Naive thymus-derived CD8-positive, alpha-beta T cell (primary cell): ENCODE results near the gene SPOUT1. TPM values are rescaled to one million over a fixed set of nuclear protein-coding genes. Genes with fewer than 3 reads are reported as not detected.
"Not testable (repeated sequence)": the region's sequence is repeated elsewhere in the genome, so short reads cannot be mapped to it uniquely, and the experiment has no call there.

Experiments used
- ATAC-seq, 2 donors: fragments of 150-1000 bp; cut with Tn5 transposase in 1 of 2; sonication (Bioruptor Pico), chemical (Tn5 transposase) in 1 of 2; 1 replicate in 1 of 2; 2 replicates in 1 of 2; pipeline ENCODE4 v1.10.0; 2021; ENCODE audit warnings: mild to moderate bottlenecking in 2 of 2, moderate library complexity in 2 of 2
- POLR2A ChIA-PET: fragments of 350-600 bp; sonication (Branson Sonifier 250); formaldehyde crosslinking; loops from one replicate; lab custom pipeline; 2021; ENCODE audit warnings: antibody characterized with exemption; lab: Charles Lee
- DNase-seq, 10 donors: peaks; one replicate each; pipeline versions ENCODE4 v3.0.0 to v3.0.0-alpha.2; 2020 to 2022
- H3K27ac Mint-ChIP-seq, 10 donors: one replicate each; pipeline ENCODE4 v1.8.0; 2020 to 2022; ENCODE audit warnings: mild to moderate bottlenecking in 10 of 10, mixed read lengths in 10 of 10, moderate library complexity in 4 of 10, inconsistent platforms in 1 of 10
- H3K27me3 Mint-ChIP-seq, 5 donors: one replicate each; pipeline ENCODE4 v1.8.0; 2021 to 2022; ENCODE audit warnings: mixed read lengths in 5 of 5
- H3K36me3 Mint-ChIP-seq, 3 donors: one replicate each; pipeline ENCODE4 v1.8.0; 2020 to 2022; ENCODE audit warnings: mixed read lengths in 3 of 3, mild to moderate bottlenecking in 2 of 3, inconsistent platforms in 1 of 3
- H3K4me1 Mint-ChIP-seq, 4 donors: one replicate each; pipeline ENCODE4 v1.8.0; 2021 to 2022; ENCODE audit warnings: mixed read lengths in 4 of 4
- H3K4me3 Mint-ChIP-seq, 10 donors: one replicate each; pipeline ENCODE4 v1.8.0; 2020 to 2022; ENCODE audit warnings: mild to moderate bottlenecking in 10 of 10, mixed read lengths in 10 of 10, moderate library complexity in 6 of 10, inconsistent platforms in 1 of 10
- H3K9me3 Mint-ChIP-seq, 9 donors: one replicate each; pipeline ENCODE4 v1.8.0; 2020 to 2022; ENCODE audit warnings: mixed read lengths in 9 of 9, mild to moderate bottlenecking in 3 of 9, inconsistent platforms in 1 of 9, moderate library complexity in 1 of 9
- polyA plus RNA-seq, 3 donors: library from polyadenylated mRNA; unstranded; fragments of 300-500 nt; fragmentation: Illumina TruSeq; gene quantifications; one replicate each; pipeline ENCODE4 v1.2.3, GENCODE V29; 2021
- total RNA-seq, 8 experiments: library from RNA in 2 of 8; stranded (reverse) in 2 of 8; gene quantifications; one replicate each; pipeline ENCODE4 v1.2.3 and lab custom pipeline; 2021 to 2026

The SPOUT1 gene
- total and polyA plus RNA-seq, 5 experiments from 2014 or later = 46.7 to 67.1 (median 55.6) TPM

DNA sequence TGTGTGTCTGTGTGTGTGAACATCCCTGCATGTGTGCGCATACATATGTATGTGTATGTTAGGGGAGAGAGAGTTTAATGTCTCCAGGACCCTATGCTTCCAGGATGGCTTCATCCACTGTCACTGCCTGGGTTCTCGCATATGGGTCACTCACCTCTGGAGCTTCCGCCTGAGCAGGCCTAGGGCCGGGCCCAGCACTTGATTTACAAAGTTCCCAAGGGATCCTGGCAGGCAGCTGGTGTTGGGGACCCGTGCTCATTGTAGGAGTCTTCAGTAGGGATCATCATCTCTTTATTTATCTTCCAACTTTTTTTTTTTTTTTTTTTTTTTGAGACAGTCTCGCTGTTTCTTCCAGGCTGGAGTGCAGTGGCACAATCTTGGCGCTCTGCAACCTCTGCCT lies 29.5 kb downstream of the SPOUT1 start:
- Mint-ChIP-seq H3K4me1 (no peaks in the 10 kb centered on the region), H3K27ac (peak overlapping the region in 1 of 10 donors; percentile 52), H3K36me3 (peaks cover 0 to 89% (median 11%) of the 10 kb centered on the region in 3 donors), H3K9me3 (no peaks in the 10 kb centered on the region), H3K4me3 (no peak overlapping the region), H3K27me3 (no peaks in the 10 kb centered on the region)
- no peak for ATAC-seq
- POLR2A ChIA-PET = no interaction called here
- DNase-seq = no peak

DNA sequence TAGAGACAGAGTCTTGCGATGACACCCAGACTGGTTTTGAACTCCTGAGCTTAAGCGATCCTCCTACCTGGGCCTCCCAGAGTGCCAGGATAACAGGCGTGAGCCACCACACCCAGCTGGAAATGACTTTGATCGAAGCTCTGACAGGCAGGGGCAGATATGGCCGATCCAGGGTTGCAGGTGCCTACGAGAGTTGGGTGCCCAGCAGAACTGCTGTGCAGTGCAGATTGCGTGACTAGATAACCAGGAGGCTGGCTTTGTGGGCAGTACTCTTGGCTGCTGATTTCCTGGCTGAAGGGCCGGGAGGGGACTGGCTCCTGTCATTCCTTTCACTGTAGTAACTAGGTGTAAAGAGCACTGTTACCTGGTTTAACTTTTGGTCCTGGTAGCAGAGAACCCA lies 30.7 kb downstream of the SPOUT1 start:
- peaks cover 0 to 2% (median 1%) of the 10 kb centered on the region in 4 donors for H3K4me1 Mint-ChIP-seq
- ATAC-seq (no peak), DNase-seq (no peak)
- H3K36me3 Mint-ChIP-seq = peaks cover 0 to 91% (median 11%) of the 10 kb centered on the region in 3 donors
- H3K4me3 Mint-ChIP-seq = no peak overlapping the region
- no peaks in the 10 kb centered on the region for H3K27me3 Mint-ChIP-seq
- no peak overlapping the region for H3K27ac Mint-ChIP-seq
- no peaks in the 10 kb centered on the region for H3K9me3 Mint-ChIP-seq
- POLR2A ChIA-PET = no interaction called here

DNA sequence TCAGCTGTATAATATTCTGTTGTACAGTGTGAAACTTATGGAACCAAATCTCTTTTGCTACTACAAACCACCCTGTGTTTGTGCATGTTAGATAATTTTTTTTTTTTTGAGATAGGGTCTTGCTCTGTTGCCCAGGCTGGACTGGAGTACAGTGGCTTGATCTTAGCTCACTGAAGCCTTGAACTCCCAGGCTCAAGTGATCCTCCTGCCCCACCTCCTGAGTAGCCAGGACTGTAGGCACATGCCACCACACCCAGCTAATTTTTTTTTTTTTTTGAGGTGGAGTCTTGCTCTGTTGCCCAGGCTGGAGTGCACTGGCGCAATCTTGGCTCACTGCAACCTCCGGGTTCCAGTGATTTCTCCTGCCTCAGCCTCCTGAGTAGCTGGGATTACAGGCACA lies 34.6 kb downstream of the SPOUT1 start:
- not testable (repeated sequence) for H3K27me3 Mint-ChIP-seq
- POLR2A ChIA-PET = interaction anchor here (0.7 kb wide), 2 partner anchors 106 to 331 kb away, joined by 3 to 4 read pairs; partner anchors contain the start of gene SET
- peaks cover 0 to 88% (median 6%) of the 10 kb centered on the region in 3 donors for H3K36me3 Mint-ChIP-seq

DNA sequence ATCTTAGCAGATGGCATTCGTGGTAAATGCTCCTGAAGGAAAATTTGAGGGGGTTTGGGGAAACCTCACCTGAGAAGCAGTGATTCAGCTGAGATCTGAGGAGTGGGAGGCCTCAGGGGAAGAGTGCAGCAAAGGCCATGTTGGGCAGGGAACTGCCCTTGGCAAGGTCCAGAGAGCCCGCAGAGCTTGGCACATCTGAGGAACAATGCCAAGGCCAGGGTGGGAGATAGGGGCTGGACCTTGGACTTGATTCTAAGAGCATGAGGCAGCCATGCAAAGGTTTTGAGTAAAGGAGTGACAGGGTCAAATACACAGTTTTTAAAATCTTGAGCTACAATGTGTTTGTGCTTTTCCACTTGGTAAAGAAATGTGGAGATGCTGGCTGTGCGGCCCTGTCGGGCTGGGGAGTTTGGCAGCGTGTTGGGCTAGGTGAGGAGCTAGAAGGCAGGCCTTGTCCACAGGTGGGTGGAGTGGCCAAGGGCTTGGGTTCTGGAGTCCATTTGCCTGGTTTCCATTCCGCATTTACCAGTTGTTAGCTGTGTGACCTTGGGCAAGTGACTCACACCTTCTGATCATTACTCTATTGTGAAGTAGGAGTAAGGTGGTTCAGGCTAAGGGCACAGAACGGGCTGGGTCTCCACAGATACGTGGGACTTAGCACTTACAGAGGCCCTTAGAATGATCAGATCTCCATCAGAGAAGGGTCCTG lies 36.5 kb downstream of the SPOUT1 start:
- Mint-ChIP-seq H3K4me3 (no peak overlapping the region), H3K27me3 (no peaks in the 10 kb centered on the region), H3K9me3 (no peaks in the 10 kb centered on the region), H3K27ac (peak overlapping the region in 5 of 10 donors; percentile 22 to 81 (median 40)), H3K4me1 (peaks cover 5 to 30% (median 12%) of the 10 kb centered on the region in 4 donors), H3K36me3 (peaks cover 0 to 74% (median 2%) of the 10 kb centered on the region in 3 donors)
- no peak for DNase-seq
- ATAC-seq = no peak
- POLR2A ChIA-PET = no interaction called here

More for the DNA sequence above, 34.6 kb downstream of the SPOUT1 start:
- not testable (repeated sequence) for DNase-seq, H3K4me3 Mint-ChIP-seq, H3K9me3 Mint-ChIP-seq, ATAC-seq
- H3K27ac Mint-ChIP-seq = peak overlapping the region in 1 of 10 donors; percentile 21
- peaks cover 0 to 19% (median 5%) of the 10 kb centered on the region in 4 donors for H3K4me1 Mint-ChIP-seq

DNA sequence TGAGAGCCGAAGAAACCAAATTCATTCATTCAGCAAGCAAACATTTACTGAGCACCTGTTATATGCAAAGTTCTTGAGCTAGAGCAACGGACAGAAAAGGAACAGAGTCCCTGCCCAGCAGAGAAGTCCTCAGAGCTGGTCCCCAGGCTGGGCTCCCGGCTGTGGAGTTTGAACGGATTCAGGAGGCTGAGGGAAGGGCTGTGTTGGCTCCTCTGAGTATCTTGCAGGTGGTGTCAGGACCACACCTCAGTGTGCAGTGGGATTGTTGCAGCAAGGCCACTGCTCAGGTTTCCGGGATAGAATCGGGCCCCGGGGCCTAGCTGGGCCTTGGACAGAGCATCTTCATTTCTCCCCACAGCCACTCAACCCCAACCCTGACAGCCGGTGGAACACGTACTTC lies 37.5 kb downstream of the SPOUT1 start:
- Mint-ChIP-seq H3K4me1 (peaks cover 7 to 36% (median 19%) of the 10 kb centered on the region in 4 donors), H3K9me3 (no peaks in the 10 kb centered on the region), H3K36me3 (peaks cover 0 to 64% (median 0%) of the 10 kb centered on the region in 3 donors), H3K4me3 (no peak overlapping the region), H3K27ac (peak overlapping the region in 1 of 10 donors; percentile 41), H3K27me3 (peaks cover 0 to 1% (median 0%) of the 10 kb centered on the region in 5 donors)
- ATAC-seq = no peak
- no peak for DNase-seq
- POLR2A ChIA-PET = interaction anchor here (0.6 to 1.1 kb wide), 2 partner anchors 38 to 103 kb away, joined by 4 to 6 read pairs; partner anchors contain the start of gene SPOUT1

DNA sequence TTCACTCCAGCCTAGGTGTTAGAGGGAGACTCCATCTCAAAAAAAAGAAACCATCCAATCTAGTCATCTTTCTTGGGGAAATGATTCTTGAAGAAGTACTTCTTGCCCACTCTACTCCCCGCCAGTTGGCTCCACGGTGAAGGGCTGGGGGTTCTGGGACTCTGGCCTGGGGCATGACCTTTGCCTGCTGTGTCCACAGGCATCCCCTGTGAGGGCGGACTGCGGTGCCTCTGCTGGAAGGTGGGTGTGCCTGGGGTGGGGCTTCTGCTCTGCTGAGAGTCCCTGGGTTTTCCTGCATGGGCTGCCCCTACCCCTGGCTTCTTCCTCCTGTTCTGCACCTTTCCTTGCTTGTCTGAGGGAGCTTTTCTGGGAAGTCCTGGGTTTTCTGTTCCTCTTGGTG lies 39.1 kb downstream of the SPOUT1 start:
- POLR2A ChIA-PET = interaction anchor here (0.5 kb wide), 1 partner anchor 143 kb away, joined by 4 read pairs; no protein-coding TSS in a partner anchor
- H3K27ac Mint-ChIP-seq = peak overlapping the region in 1 of 10 donors; percentile 43
- H3K36me3 Mint-ChIP-seq = peaks cover 0 to 50% (median 0%) of the 10 kb centered on the region in 3 donors
- H3K27me3 Mint-ChIP-seq = peaks cover 0 to 1% (median 0%) of the 10 kb centered on the region in 5 donors
- peaks cover 11 to 36% (median 25%) of the 10 kb centered on the region in 4 donors for H3K4me1 Mint-ChIP-seq
- DNase-seq (no peak), ATAC-seq (no peak)
- no peak overlapping the region for H3K4me3 Mint-ChIP-seq
- H3K9me3 Mint-ChIP-seq = no peaks in the 10 kb centered on the region

DNA sequence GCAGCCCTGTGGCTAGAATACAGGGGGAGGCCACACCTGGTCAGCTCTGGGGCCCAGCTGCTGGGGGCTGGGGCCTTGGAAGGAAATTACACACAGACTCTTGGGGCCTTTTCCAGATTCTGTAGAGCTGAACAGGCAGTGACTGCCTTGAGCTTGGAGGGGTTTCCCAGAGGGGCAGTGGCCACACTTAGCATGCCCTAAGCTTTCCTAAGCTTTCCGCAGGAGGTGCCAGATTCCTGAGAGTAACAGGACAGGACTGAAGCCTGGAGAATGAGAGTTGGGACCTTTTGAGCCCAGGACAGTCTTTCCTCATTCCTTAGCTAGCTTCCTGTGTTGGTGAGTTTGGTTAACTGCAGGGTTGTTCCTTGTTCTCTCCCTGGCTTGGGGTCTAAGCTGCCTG lies 41.1 kb downstream of the SPOUT1 start:
- POLR2A ChIA-PET = interaction anchor here (0.6 to 7.4 kb wide), 7 partner anchors 16 to 1288 kb away, joined by 3 to 50 read pairs (median 6); partner anchors contain the start of genes ENDOG, SPOUT1, SPTAN1 and ZER1
- Mint-ChIP-seq H3K4me1 (peaks cover 9 to 32% (median 22%) of the 10 kb centered on the region in 4 donors), H3K27ac (peak overlapping the region in 8 of 10 donors; percentile 91 to 99 (median 97)), H3K36me3 (peaks cover 0 to 32% (median 0%) of the 10 kb centered on the region in 3 donors), H3K9me3 (no peaks in the 10 kb centered on the region), H3K4me3 (peak overlapping the region; percentile 91 to 98 (median 94)), H3K27me3 (peaks cover 0 to 1% (median 0%) of the 10 kb centered on the region in 5 donors)
- ATAC-seq (no peak), DNase-seq (no peak)

DNA sequence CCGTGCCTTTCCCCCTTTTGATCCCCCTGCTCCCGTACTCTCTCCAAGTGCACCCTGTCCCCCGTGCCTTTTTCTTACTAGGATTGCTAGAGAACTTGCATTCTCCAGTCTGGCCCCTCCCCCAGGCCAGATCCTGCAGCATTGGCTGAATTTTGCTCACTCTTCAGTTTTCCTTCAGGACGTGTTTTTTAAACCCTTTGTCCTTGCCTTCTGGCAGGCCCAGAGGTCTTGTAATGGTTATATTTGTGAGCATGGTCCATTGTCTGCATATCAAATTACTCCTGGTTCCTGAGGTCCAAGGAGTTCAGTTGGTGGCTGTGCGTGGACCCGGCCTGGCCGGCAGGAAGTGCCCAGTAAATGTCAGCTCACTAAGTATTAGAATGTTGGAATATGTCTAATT lies 41.9 kb downstream of the SPOUT1 start:
- peak overlapping the region; percentile 88 to 99 (median 97) for H3K27ac Mint-ChIP-seq
- H3K27me3 Mint-ChIP-seq = peaks cover 0 to 1% (median 0%) of the 10 kb centered on the region in 5 donors
- H3K4me1 Mint-ChIP-seq = peaks cover 6 to 28% (median 22%) of the 10 kb centered on the region in 4 donors
- ATAC-seq (no peak), DNase-seq (peak in 1 of 10 donors; percentile 9)
- H3K36me3 Mint-ChIP-seq = peaks cover 0 to 24% (median 0%) of the 10 kb centered on the region in 3 donors
- peak overlapping the region; percentile 91 to 98 (median 94) for H3K4me3 Mint-ChIP-seq
- POLR2A ChIA-PET = interaction anchor here (0.5 to 7.4 kb wide), 6 partner anchors 16 to 426 kb away, joined by 3 to 50 read pairs (median 6); partner anchors contain the start of genes ENDOG, ZDHHC12 and ZER1
- no peaks in the 10 kb centered on the region for H3K9me3 Mint-ChIP-seq

DNA sequence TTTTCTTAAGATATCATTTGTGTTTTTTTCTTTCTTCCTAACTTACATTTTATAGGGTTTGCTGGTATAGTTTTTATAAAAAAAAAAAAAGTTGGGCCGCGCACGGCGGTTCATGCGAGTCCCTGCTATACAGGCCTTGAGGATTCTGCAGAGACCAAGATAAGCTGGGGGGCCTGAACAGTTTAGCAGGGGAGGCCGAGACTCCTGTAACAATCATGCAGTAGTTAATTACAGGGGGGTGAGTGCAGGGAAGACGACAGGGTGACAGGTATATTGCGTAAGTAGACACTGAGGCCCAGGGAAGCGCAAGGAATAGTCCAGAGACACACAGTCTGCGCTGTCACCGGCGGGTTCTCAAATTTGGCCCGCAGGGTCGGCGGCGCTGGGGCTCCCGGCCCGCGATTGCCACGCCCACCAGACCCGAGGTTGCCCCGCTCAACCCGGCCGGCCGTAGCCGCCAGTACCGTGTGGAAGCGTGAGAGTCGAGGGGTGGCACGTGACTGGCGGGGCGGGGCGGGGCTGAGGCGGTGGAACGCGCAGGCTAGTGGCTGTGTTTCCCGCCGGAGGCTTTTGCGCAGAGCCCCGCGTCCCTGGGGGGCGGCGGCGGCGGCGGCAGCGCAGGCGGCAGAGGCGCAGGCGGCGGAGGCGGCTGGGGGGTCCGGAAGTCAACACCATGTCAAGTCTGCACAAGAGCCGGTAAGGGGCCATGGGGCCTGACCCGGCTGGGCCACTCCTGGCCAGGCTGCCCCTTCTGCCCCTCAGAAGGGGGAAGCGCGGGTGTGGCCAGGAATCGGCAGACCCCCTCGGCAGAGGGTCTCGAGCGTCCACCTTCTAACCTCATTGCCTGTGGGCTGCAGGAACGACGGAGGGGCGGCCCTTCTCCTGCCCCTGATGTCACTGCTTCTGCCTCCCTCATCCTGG lies 42.7 kb downstream of the SPOUT1 start, which contains the start of gene TBC1D13:
Gene TBC1D13 (plus strand): TSS at position 573 of the 921 bp plus-strand sequence. CDS start 101 bp downstream, at position 674.
- H3K36me3 Mint-ChIP-seq = peaks cover 0 to 19% (median 0%) of the 10 kb centered on the region in 3 donors
- peak within 1 kb of the TSS; percentile 91 to 99 (median 97) for H3K27ac Mint-ChIP-seq

DNA sequence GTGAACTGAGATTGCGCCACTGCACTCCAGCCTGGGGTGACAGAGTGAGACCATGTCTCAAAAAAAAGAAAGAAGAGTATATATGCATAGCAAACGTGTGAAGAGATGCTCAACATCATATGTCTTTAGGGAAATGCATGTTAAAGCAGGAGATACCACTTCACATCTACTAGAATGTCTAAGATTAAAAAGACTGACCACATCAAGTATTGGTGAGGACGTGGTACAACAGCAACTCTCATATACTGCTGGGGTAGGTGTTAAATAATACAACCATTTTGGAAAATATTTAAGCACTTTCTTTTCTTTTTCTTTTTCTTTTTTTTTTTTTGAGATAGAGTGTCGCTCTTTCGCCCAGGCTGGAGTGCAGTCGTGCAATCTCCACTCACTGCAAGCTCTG lies 44.2 kb downstream of the SPOUT1 start:
- H3K27ac Mint-ChIP-seq = peak overlapping the region in 5 of 10 donors; percentile 4 to 71 (median 62)
- peaks cover 0 to 1% (median 0%) of the 10 kb centered on the region in 5 donors for H3K27me3 Mint-ChIP-seq
- H3K4me1 Mint-ChIP-seq = peaks cover 6 to 29% (median 22%) of the 10 kb centered on the region in 4 donors
- DNase-seq = no peak
- peaks cover 0 to 7% (median 0%) of the 10 kb centered on the region in 3 donors for H3K36me3 Mint-ChIP-seq
- H3K4me3 Mint-ChIP-seq = peak overlapping the region in 5 of 10 donors; percentile 22 to 48 (median 36)
- ATAC-seq = no peak
- peaks cover 0 to 2% (median 0%) of the 10 kb centered on the region in 9 donors for H3K9me3 Mint-ChIP-seq
- POLR2A ChIA-PET = interaction anchor here (0.6 to 7.4 kb wide), 9 partner anchors 8 to 1362 kb away, joined by 3 to 50 read pairs (median 3); partner anchors contain the start of genes URM1, ZDHHC12 and ZER1

More for the DNA sequence above, 42.7 kb downstream of the SPOUT1 start, which contains the start of gene TBC1D13:
- POLR2A ChIA-PET = interaction anchor here (0.7 to 7.4 kb wide), 8 partner anchors 12 to 646 kb away, joined by 3 to 50 read pairs (median 3); partner anchors contain the start of genes ZDHHC12 and ZER1
- H3K4me1 Mint-ChIP-seq = peaks cover 6 to 27% (median 23%) of the 10 kb centered on the region in 4 donors
- H3K27me3 Mint-ChIP-seq = peaks cover 0 to 1% (median 0%) of the 10 kb centered on the region in 5 donors
- H3K9me3 Mint-ChIP-seq = no peaks in the 10 kb centered on the region
- ATAC-seq (peak; percentile 94 to 96), DNase-seq (peak; percentile 87 to 95 (median 92))
- H3K4me3 Mint-ChIP-seq = peak within 1 kb of the TSS; percentile 91 to 98 (median 94)

DNA sequence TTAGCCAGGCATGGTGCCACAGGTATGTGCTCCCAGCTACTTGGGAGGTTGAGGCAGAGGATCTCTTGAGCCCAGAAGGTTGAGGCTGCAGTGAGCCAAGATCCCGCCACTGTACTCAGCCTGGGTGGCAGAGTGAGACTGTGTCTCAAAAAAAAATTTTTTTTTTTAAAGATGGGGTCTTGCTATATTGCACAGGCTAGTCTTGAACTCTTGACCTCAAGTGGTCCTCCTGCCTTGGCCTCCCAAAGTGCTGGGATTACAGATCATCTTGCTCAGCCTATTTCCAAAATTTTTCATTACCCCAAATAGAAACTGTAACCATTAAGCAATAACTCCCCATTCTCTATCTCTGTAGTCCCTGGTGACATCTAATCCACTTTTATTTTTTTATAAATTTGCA lies 46.9 kb downstream of the SPOUT1 start:
- POLR2A ChIA-PET = interaction anchor here (7.4 kb wide), 1 partner anchor 11 kb away, joined by 50 read pairs; the partner anchor contains the start of gene ZER1
- ATAC-seq (no peak), DNase-seq (no peak)
- Mint-ChIP-seq H3K4me3 (no peak overlapping the region), H3K27me3 (peaks cover 0 to 1% (median 0%) of the 10 kb centered on the region in 5 donors), H3K36me3 (no peaks in the 10 kb centered on the region), H3K27ac (no peak overlapping the region), H3K4me1 (peaks cover 1 to 14% (median 8%) of the 10 kb centered on the region in 4 donors), H3K9me3 (peaks cover 0 to 3% (median 0%) of the 10 kb centered on the region in 9 donors)
